Epithelial cell of alveolus of lung (primary cell): ENCODE measurements around the gene NPPA. TPM values are rescaled to one million over a fixed set of nuclear protein-coding genes. Genes with fewer than 3 reads are reported as not detected.

Experiments
- total RNA-seq: library from RNA; depleted of rRNA; stranded (reverse); fragments of >200 nt; gene quantifications from 2 replicates; pipeline ENCODE4 v1.2.1, GENCODE V29; 2015

The NPPA gene
- 0.32 TPM in 1 of 2 replicates, not detected in the other for total RNA-seq

DNA sequence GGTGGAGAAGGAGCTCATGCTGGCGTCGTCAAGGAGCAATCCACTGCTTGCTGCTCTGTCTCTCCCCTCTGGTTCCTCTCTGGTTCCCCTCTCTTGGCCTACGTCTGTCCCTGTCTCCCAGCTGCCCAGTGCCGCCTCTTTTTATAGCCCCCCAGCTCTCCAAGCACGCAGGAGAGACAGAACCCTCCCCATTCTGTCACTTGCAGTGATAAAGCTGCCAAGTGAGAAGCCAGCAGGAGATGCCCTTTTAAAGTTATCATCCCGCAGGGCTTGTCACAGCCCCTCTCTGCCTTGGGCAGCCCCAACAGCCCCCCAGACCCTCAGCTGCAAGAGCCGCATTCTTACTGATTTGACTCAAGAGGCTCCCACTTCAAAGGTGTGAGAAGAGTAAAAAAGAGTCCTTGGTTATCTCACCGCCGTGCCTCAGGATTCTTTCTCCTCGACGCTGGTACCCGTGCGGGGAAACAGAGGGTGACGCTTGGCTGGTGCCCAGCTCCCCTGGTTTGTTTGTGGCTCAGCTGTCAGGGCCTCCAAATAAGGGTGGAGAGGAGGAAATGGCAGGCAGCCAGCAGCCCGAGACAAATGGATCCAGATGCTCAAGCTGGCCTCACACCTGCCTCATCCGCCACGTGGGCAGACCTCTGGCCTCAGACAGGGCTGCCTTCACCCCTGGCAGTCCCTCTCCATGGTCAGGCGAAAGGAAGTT is at the start of gene NPPA:
TSS of gene NPPA (minus strand) at position 117 of the 706 bp plus-strand sequence. CDS start at position 18, 99 bp downstream.

GRCh38 chr1:11858613-11858967 is 11.0 kb upstream of the NPPA start, which contains the start of gene NPPB:
NPPB (minus strand) TSS chr1:11858945; CDS start chr1:11858833, 112 bp downstream.

GRCh38 chr1:11805422-11806306 is 41.9 kb downstream of the NPPA start, which contains the start of the genes CLCN6 and MTHFR:
CLCN6 (plus strand) TSS chr1:11806191; CDS start chr1:11806263, 72 bp downstream.
MTHFR (minus strand) TSS chr1:11805964; CDS start chr1:11803116, 2,848 bp downstream.

Other genes with a start within 250 kb of the NPPA start
- 1.6 and 4.6 TPM in 2 replicates for gene FBXO2, start 193.4 kb downstream of the NPPA start, total RNA-seq
- 9.3 and 20.0 TPM in 2 replicates for gene FBXO44, start 192.9 kb downstream of the NPPA start, total RNA-seq
- 5.0 and 12.3 TPM in 2 replicates for gene FBXO6, start 183.6 kb downstream of the NPPA start, total RNA-seq
- 62.7 and 80.4 TPM in 2 replicates for gene MAD2L2, start 166.6 kb downstream of the NPPA start, total RNA-seq
- 0.13 and 0.80 TPM in 2 replicates for gene DRAXIN, start 156.1 kb downstream of the NPPA start, total RNA-seq
- 69.1 and 140 TPM in 2 replicates for gene AGTRAP, start 111.6 kb downstream of the NPPA start, total RNA-seq
- gene C1orf167, start 85.6 kb downstream of the NPPA start, total RNA-seq = 6.9 TPM in 1 of 2 replicates, not detected in the other
- 13.8 and 36.1 TPM in 2 replicates for gene MTHFR, start 41.8 kb downstream of the NPPA start, total RNA-seq
- 9.1 and 17.1 TPM in 2 replicates for gene CLCN6, start 41.6 kb downstream of the NPPA start, total RNA-seq
- 0.78 TPM in 1 of 2 replicates, not detected in the other for gene NPPB, start 11.2 kb upstream of the NPPA start, total RNA-seq
- gene KIAA2013, start 78.6 kb upstream of the NPPA start, total RNA-seq = 90.2 and 139 TPM in 2 replicates
- gene PLOD1, start 86.9 kb upstream of the NPPA start, total RNA-seq = 502 and 516 TPM in 2 replicates
- gene MFN2, start 132.7 kb upstream of the NPPA start, total RNA-seq = 31.9 and 49.3 TPM in 2 replicates
- gene MIIP, start 171.7 kb upstream of the NPPA start, total RNA-seq = 21.8 and 27.3 TPM in 2 replicates
- 0.52 TPM in 1 of 2 replicates, not detected in the other for gene TNFRSF8, start 215.5 kb upstream of the NPPA start, total RNA-seq